ENCODE data around the gene ESPL1. TPM values are rescaled to one million over a fixed set of nuclear protein-coding genes. Genes with fewer than 3 reads are reported as not detected.

ESPL1 gene
- total RNA-seq, 4 donors from 2014 or later: 0.13 to 2.3 (median 0.64) TPM

DNA sequence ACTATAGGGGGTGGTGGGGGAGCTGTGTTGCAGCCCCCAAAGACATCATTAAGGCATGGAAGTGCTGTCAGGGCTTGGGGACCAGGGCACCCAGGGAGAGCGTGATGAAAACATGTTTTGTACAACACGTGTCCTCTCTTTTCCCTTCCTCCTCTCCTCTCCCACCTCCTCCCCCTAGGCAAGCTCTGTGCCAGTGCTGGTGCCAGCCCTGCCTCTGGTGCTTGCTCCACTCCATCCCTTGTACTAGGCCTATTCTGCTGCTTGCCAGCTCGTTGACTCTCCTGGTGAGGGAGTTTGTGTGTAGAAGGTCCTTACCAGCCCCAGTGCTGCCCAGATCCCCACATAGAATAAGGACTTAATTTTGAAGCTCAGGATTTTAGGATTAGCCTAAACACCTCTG is 32.9 kb upstream of the ESPL1 start:
- Histone ChIP-seq H3K9me3 (no peaks in the 10 kb centered on the region), H3K27ac (peak overlapping the region in 3 of 4 donors; percentile 85 to 93 (median 90)), H3K27me3 (no peaks in the 10 kb centered on the region), H3K4me3 (no peak overlapping the region), H3K36me3 (no peaks in the 10 kb centered on the region), H3K4me1 (peaks cover 0 to 58% (median 32%) of the 10 kb centered on the region in 3 donors)
- no peak for ATAC-seq
- 56% methylated on average over 3 of the region's 3 CpGs; no CpG with 5 or more reads in 1 of the 2 donors for WGBS, 2 donors (ENCODE audit: low coverage in 1 of 2)
- no peak for TF ChIP-seq POLR2AphosphoS5 (IDR thresholded peaks at IDR 0.05)
- TF ChIP-seq, protein P1, sequence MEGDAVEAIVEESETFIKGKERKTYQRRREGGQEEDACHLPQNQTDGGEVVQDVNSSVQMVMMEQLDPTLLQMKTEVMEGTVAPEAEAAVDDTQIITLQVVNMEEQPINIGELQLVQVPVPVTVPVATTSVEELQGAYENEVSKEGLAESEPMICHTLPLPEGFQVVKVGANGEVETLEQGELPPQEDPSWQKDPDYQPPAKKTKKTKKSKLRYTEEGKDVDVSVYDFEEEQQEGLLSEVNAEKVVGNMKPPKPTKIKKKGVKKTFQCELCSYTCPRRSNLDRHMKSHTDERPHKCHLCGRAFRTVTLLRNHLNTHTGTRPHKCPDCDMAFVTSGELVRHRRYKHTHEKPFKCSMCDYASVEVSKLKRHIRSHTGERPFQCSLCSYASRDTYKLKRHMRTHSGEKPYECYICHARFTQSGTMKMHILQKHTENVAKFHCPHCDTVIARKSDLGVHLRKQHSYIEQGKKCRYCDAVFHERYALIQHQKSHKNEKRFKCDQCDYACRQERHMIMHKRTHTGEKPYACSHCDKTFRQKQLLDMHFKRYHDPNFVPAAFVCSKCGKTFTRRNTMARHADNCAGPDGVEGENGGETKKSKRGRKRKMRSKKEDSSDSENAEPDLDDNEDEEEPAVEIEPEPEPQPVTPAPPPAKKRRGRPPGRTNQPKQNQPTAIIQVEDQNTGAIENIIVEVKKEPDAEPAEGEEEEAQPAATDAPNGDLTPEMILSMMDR (IDR thresholded peaks at IDR 0.05): no peak
- TF ChIP-seq EP300 (IDR thresholded peaks at IDR 0.05): no peak
- no peak for TF ChIP-seq POLR2A (IDR thresholded peaks at IDR 0.05)

DNA sequence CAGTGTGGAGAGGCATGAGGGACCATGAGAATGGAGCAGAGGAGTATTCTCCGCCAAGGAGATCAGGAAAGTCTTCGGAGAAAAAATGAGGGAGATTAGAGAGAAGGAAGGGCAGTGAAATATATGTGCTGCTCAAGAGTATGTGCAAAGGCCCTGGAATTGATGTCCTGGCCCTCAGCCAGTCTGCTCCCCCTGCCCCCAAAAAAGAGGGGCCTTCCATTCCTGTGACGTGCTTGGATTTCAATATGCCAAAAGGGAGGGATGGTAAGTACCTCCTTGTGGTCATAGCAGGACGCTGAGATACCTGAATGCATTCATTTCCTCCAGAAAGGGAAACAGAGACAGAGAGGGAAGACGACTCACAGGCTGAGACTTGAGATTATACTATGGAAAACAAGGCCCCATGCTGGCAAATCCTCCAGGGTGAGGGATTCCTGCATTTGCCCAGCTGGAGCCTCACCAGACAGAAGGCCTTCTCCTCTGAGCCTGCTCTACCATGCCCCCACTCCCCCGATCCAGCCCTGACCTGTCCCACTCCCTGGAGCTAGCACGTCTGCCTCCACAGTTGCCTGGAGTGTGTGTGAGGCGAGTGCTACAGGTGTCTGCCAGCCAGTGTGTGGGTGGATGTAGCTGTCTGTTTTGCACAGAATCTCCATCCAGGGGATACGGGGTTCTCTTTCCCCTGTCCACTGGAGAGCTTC is 32.2 kb upstream of the ESPL1 start:
- Histone ChIP-seq H3K9me3 (no peaks in the 10 kb centered on the region), H3K27ac (peak overlapping the region in 1 of 4 donors; percentile 93), H3K27me3 (no peaks in the 10 kb centered on the region), H3K36me3 (no peaks in the 10 kb centered on the region), H3K4me3 (no peak overlapping the region), H3K4me1 (peaks cover 0 to 50% (median 26%) of the 10 kb centered on the region in 3 donors)
- 72 to 75% methylated on average over 5 to 6 of the region's 9 CpGs for WGBS, 2 donors (ENCODE audit: low coverage in 1 of 2)
- no peak for TF ChIP-seq POLR2A (IDR thresholded peaks at IDR 0.05)
- ATAC-seq: no peak

DNA sequence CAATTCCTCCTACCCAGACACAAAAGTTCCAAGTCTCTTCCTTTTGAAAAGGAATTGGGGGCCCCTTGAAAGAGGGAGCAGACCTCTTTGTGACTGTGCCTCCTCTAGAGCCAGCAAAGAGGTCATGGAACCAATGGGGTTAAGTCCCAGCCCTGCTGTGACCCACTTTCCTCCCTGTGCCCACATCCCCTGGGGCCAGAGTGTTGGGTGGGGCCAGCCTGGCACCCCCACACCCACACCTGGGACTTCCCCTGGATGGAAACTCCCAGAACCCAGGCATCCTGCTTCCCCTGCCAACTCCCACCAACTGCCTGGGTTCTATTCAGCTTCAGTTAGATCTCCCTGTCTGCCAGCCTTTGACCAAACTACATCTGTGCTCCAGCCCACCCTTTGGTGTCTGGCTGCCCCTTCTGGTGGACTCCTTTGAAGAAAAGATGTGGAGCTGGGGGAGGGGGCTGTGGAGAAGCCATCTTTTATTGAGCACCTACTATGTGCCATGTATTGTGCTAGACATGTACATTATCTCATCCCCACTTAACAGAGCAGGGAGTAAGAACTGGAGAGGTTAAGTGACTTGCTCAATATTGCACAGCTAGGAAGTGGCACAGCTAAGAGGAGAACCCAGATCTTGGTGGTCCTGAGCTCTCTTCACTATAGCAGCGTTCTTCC is 31.5 kb upstream of the ESPL1 start:
- Histone ChIP-seq H3K27ac (no peak overlapping the region), H3K4me3 (no peak overlapping the region), H3K27me3 (peaks cover under 1% of the 10 kb centered on the region), H3K4me1 (peaks cover 0 to 43% (median 21%) of the 10 kb centered on the region in 3 donors), H3K36me3 (no peaks in the 10 kb centered on the region), H3K9me3 (no peaks in the 10 kb centered on the region)
- 73 to 100% methylated on average over 1 of the region's 1 CpG for WGBS, 2 donors (ENCODE audit: low coverage in 1 of 2)
- ATAC-seq: no peak
- TF ChIP-seq, protein P1 (IDR thresholded peaks at IDR 0.05): no peak
- TF ChIP-seq POLR2AphosphoS5 (IDR thresholded peaks at IDR 0.05): no peak
- no peak for TF ChIP-seq POLR2A (IDR thresholded peaks at IDR 0.05)
- TF ChIP-seq EP300 (IDR thresholded peaks at IDR 0.05): no peak

- Histone ChIP-seq H3K27ac (no peak overlapping the region), H3K27me3 (peaks cover 10% of the 10 kb centered on the region), H3K4me3 (no peak overlapping the region), H3K36me3 (no peaks in the 10 kb centered on the region), H3K4me1 (peaks cover 0 to 14% (median 0%) of the 10 kb centered on the region in 3 donors), H3K9me3 (no peaks in the 10 kb centered on the region)
- TF ChIP-seq EP300 (IDR thresholded peaks at IDR 0.05) (no peak), POLR2A (IDR thresholded peaks at IDR 0.05) (no peak), POLR2AphosphoS5 (IDR thresholded peaks at IDR 0.05) (no peak)
- TF ChIP-seq, protein P1 (IDR thresholded peaks at IDR 0.05): no peak
- no peak for ATAC-seq
- 85 to 90% methylated on average over 2 to 6 of the region's 10 CpGs for WGBS, 2 donors (ENCODE audit: low coverage in 1 of 2)
These were observed 28.3 kb upstream of the ESPL1 start for GRCh38 chr12:53239643-53240258.

DNA sequence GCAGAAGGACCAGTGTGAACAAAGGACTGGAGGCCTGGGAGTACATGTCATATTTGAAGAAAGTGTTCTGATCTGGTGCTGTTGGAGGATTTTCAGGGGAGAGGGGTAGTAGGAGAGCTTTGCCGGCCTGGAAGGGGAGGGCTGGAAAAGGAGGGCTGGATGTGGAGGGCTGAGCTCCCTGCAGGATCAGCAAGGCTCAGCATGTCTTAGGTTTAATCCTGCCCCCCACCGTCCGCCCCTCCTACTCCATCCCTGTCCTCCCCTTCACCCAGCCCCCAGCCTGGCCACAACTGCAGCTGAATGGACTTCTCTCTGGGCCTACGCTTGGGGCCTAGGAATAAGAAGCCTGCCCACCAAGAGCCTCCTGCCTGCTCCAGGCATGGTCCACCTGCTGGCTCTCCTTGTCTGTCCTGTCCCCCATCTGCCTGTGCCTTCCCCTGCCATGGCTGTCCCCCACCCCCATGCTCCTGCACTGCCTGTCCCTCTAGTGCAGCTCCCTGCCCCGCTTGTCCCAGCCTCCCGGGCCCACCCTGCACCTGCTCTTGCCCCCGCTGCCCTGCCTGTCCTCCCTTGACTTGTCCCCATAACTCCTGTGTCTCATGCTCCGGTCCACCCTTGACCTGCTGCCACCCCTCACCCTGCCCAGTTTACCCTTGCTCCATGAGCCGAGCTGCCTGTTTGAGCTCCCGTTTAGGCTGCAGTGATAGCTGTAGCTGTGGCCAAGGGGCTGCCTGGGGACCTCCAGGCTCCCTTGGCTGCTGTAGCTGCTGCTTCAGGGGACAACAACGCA is 26.3 kb upstream of the ESPL1 start:
- Histone ChIP-seq H3K27me3 (peaks cover 10% of the 10 kb centered on the region), H3K36me3 (no peaks in the 10 kb centered on the region), H3K4me1 (no peaks in the 10 kb centered on the region), H3K27ac (no peak overlapping the region), H3K9me3 (no peaks in the 10 kb centered on the region), H3K4me3 (no peak overlapping the region)
- TF ChIP-seq, protein P1 (IDR thresholded peaks at IDR 0.05): no peak
- TF ChIP-seq POLR2A (IDR thresholded peaks at IDR 0.05): no peak
- no peak for TF ChIP-seq EP300 (IDR thresholded peaks at IDR 0.05)
- no peak for TF ChIP-seq POLR2AphosphoS5 (IDR thresholded peaks at IDR 0.05)
- WGBS, 2 donors (ENCODE audit: low coverage in 1 of 2): 72 to 75% methylated on average over 5 to 7 of the region's 11 CpGs
- ATAC-seq: no peak

Measured in gastroesophageal sphincter (tissue), 4 donors.